ENCODE data around the gene CA10.

GRCh38 chr17:51845776-51846175 lies 312.7 kb downstream of the CA10 start:
- no peak for TF ChIP-seq POLR2A (IDR thresholded peaks at IDR 0.05; ENCODE audit: low read depth, low read length)
- TF ChIP-seq POLR2AphosphoS5 (IDR thresholded peaks at IDR 0.05; ENCODE audit: low read depth, low read length): no peak
